Urinary bladder (tissue), 4 donors: ENCODE data around the gene ENOX2. TPM values are rescaled to one million over a fixed set of nuclear protein-coding genes. Genes with fewer than 3 reads are reported as not detected.

Experiments
- DNase-seq: peaks from one replicate; pipeline ENCODE4 v3.0.0-alpha.2; 2015; ENCODE audit errors: extremely low spot score
- H3K27ac ChIP-seq: one replicate; pipeline ENCODE4 v1.5.1; 2013; ENCODE audit warnings: low read depth, mild to moderate bottlenecking, moderate library complexity
- H3K36me3 ChIP-seq: one replicate; pipeline ENCODE4 v1.6.1; 2013; ENCODE audit warnings: mild to moderate bottlenecking, moderate library complexity; ENCODE audit not compliant: insufficient read depth
- H3K4me1 ChIP-seq: one replicate; pipeline ENCODE4 v1.6.1; 2013; ENCODE audit warnings: mild to moderate bottlenecking, moderate library complexity; ENCODE audit not compliant: insufficient read depth
- H3K4me3 ChIP-seq: one replicate; pipeline ENCODE4 v1.5.1; 2013; ENCODE audit warnings: low read depth, low read length
- WGBS: extraction: QIAGEN DNeasy Blood & Tissue Kit; methylation state at CpG from one replicate; pipeline ENCODE4 v1.1.7; 2013; 5-methylcytosine and 5-hydroxymethylcytosine counted together
- polyA plus RNA-seq: library from polyadenylated mRNA; stranded (reverse); fragments of 200-250 nt; gene quantifications from one replicate; pipeline ENCODE4 v1.2.3, GENCODE V29; 2013
- total RNA-seq: library from RNA; depleted of rRNA; stranded (reverse); fragments of >200 nt; gene quantifications from one replicate; pipeline ENCODE4 v1.2.3, GENCODE V29; 2014
- donor health status: healthy with polysubstance abuse.
- donor health status: healthy.

ENOX2 gene
- total and polyA plus RNA-seq, 2 donors = 12.5 to 13.9 TPM

DNA sequence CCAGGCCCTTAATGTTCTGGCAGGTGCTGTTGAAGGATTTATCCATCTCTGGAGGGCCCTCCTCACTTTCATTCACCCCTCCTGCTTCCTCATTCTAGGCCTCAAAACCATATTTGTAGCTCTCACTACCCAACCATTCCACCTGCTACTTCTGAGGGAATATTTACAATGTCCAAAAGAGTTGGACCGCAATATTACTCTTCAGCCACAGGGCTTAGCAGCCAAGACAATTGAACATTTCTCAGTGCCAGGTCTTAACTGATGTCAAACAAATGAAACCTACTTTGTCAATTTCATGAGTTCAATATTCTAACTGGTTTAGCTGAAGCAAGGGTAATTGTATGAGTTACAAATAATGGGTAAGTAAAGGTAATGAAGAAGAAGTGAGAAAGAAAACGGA, 113.2 kb downstream of the ENOX2 start:
- H3K4me1 ChIP-seq = no peaks in the 10 kb centered on the region
- 96% methylated on average over 2 of the region's 2 CpGs for WGBS

DNA sequence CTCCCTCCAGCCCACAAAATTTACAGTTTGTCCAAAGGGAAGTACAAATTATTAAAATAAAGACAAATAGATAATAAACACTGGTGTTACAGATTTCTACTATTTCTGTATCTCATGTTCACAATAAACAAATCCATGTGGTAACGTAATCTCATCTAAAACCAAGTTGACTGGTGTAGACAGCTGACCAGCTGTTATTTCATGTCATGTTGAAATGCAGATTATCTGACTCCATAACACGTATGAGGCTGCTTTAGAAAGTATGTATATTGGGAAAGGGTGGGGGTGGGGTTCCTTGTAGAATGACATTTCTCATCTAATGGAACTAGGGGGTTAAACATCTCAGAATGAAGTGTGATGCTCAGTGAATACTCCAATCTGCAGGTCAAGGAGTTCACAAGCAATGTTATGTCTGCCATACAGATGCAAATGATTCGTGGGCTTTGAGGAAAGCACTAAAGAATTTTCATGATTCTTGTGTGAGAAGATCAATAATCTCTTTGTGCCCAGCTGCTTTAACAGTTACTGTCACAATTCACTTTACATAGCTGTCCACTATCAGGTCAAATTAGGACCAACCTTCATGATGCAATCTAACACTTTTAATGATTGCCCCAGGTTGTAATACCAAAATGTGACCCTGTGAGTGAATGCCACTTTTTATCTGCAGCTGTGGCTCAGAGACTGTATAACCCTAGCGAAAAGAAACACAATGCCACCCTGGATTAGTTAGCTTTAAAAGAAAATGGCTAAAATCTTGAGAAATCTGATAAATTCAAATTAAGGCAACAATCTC, 114.0 kb downstream of the ENOX2 start:
- no peak overlapping the region for H3K27ac ChIP-seq
- 73% methylated on average over 4 of the region's 4 CpGs for WGBS
- H3K4me3 ChIP-seq = no peak overlapping the region
- H3K36me3 ChIP-seq = no peaks in the 10 kb centered on the region
- DNase-seq = no peak
- H3K4me1 ChIP-seq = no peaks in the 10 kb centered on the region

More for the DNA sequence above, 113.2 kb downstream of the ENOX2 start:
- no peak overlapping the region for H3K27ac ChIP-seq
- H3K4me3 ChIP-seq = no peak overlapping the region
- H3K36me3 ChIP-seq = no peaks in the 10 kb centered on the region
- DNase-seq = no peak

DNA sequence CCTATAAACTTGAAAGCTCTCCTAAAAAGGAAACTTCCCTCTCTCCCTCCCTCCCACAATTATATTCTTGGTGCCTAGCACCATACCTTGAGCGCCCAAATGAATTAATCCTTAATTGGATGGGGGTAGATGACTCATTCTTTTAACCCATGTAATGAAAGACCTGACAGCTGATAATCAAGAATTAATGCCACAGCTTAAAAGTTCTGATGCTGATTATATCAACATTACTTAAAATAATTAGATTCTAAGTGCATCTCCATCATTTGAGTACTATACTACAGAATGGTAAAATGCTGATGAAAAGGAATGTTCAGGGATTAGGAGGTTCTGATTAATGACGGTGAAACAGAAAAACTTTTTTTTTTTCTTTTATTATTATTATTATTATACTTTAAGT, 117.0 kb downstream of the ENOX2 start:
- Histone ChIP-seq H3K36me3 (no peaks in the 10 kb centered on the region), H3K4me1 (no peaks in the 10 kb centered on the region), H3K4me3 (no peak overlapping the region), H3K27ac (no peak overlapping the region)
- 99% methylated on average over 2 of the region's 2 CpGs for WGBS
- no peak for DNase-seq

DNA sequence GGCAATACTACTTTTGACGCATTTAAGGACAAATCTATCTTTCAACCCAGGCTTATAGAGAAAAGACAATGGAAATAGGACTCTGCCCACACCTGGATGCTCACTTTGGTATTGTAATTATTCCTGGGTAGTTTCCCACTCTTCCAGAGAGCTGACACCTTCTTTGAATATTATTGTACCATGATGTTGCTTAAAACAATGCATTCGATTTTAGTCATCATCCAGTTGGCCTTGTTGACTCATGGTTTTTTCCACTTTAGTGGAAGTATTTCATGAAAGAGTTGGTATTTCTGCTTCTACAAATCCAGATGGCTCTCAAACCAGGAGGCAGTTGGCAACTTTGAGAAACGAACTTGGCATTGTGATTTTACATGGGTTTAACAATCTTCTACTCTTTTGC, 124.2 kb downstream of the ENOX2 start:
- no peak for DNase-seq
- no peaks in the 10 kb centered on the region for H3K4me1 ChIP-seq
- H3K4me3 ChIP-seq = no peak overlapping the region
- H3K36me3 ChIP-seq = no peaks in the 10 kb centered on the region
- 95% methylated on average over 3 of the region's 3 CpGs for WGBS
- no peak overlapping the region for H3K27ac ChIP-seq

DNA sequence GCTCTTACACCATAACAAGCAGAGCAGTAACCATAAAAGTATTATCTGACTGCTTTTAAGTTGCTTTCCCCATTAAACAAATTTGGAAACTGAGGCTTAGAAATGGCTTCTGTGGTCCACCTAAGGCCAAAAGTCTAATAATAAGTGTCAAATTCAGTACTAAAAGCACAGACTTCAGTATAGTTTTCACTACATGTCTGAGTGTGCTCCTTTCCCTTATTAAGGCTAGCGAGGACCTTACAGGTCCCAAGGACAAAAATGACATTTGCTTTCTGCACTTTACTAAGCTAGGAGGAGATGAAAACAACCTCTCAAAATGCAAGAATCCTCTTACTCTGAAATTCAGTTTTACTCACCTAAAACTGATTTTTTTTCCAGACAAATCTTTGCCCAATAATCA, 127.2 kb downstream of the ENOX2 start:
- H3K36me3 ChIP-seq = no peaks in the 10 kb centered on the region
- DNase-seq = no peak
- 98% methylated on average over 1 of the region's 1 CpG for WGBS
- H3K4me3 ChIP-seq = no peak overlapping the region
- no peaks in the 10 kb centered on the region for H3K4me1 ChIP-seq
- H3K27ac ChIP-seq = no peak overlapping the region

DNA sequence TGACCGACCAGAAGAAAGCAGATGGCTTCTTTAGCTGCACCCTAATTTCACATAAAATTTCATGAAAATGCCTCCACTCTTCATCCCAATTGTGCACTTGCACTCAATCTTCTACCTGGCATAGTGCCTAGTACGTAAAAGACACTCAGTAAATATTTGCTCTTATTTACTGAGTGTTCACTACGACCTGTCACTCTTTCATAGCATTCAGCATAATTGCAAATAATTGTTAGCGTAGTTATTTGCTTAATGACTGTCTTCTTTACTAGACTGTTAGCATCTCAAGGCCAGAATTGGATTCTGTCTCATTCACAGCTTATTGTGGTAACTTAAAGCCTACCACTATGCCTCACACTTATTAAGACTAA, 130.2 kb downstream of the ENOX2 start:
- Histone ChIP-seq H3K27ac (no peak overlapping the region), H3K4me1 (no peaks in the 10 kb centered on the region), H3K36me3 (no peaks in the 10 kb centered on the region), H3K4me3 (no peak overlapping the region)
- 57% methylated on average over 4 of the region's 4 CpGs for WGBS
- DNase-seq = no peak

DNA sequence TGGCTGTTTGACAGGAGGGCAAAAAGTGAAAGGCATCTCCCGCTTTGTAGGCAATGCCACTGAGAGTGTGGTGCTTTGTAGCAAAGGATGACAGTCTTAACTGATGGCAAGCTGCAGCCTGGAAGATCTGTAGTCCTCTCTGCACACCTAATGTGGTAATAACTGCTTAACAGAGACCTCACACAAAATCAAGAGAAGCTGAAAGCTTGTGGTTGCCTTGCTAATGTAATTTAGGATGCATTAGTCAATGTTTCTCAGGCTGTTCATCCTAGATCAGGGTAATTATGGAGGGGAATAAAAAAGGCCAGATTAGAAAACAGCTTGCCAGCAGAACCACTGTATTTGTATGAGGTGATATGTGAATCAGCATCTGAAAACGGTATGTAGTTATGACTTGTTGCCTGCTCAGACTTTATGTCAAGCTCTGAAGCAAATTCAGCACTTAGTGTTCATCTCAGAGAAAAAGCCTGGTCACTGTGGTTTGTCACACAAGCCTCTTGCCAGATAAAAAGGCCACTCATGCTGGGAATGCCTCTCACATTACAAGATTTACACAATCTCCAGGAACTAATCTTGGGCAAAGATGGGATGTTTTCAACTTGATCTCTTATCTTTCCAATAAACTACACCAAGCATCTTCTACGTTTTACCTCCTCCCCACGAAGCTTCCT, 130.8 kb downstream of the ENOX2 start:
- 40% methylated on average over 4 of the region's 4 CpGs for WGBS
- H3K27ac ChIP-seq = no peak overlapping the region
- no peaks in the 10 kb centered on the region for H3K36me3 ChIP-seq
- H3K4me3 ChIP-seq = no peak overlapping the region
- DNase-seq = no peak
- no peaks in the 10 kb centered on the region for H3K4me1 ChIP-seq

DNA sequence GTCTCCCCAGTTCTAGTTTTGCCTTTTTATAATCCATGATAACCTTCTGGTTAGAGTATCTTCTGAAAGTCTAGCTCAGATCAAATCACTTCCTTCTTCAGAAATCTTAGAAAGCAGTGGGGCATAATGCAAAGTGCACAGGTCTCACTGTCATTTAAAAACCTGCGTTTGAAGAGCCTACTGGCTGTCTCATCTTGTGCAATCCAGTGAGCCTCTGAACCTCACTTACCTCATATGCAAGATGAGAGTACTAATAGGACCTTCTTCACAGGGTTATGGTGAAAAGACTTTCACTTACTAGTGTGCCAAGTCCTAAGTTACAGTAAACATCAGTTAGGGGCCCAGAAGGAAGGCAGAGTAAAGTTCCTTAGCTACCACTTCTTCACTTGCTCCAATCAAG, 131.4 kb downstream of the ENOX2 start:
- H3K27ac ChIP-seq = no peak overlapping the region
- 76% methylated on average over 1 of the region's 1 CpG for WGBS
- H3K4me1 ChIP-seq = no peaks in the 10 kb centered on the region
- H3K36me3 ChIP-seq = no peaks in the 10 kb centered on the region
- no peak for DNase-seq
- H3K4me3 ChIP-seq = no peak overlapping the region

DNA sequence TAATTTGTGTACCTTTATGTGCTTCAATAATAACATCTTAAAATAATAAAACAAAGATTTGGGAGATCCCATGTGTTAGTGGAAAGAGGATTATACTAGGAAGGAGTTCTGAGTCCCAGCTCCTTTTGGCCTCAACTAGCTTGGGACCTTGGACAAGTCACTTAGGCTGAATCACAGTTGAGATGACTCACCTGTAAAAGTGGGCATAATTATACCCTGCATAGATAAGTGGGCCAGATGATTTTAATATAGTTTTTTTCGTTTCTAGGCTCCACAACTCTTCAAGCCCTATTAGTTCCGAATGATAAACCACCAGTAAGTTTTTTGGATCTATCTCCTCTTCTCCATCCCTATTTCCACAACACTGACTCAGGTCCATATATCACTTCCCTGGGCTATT, 131.8 kb downstream of the ENOX2 start:
- DNase-seq = no peak
- no peak overlapping the region for H3K4me3 ChIP-seq
- H3K27ac ChIP-seq = no peak overlapping the region
- H3K4me1 ChIP-seq = no peaks in the 10 kb centered on the region
- H3K36me3 ChIP-seq = no peaks in the 10 kb centered on the region
- WGBS = 90% methylated on average over 2 of the region's 2 CpGs

DNA sequence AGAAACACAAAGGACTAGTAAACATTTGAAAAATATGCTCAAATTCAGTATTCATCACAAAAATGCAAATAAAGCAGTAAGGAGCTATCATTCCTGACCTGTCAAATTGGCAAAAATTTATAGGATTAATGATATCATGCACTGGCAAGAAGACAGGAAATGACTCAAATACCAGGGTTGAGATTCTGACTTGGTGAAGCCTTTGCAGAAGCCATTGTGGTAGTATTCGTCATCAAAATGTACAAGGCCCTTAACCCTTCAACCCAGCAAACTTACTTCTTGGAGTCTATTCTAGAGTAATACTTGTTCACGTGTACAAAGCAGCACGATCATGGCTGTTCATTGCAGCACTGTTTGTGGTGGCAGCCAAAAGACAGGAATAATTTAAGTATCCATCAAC, 132.4 kb downstream of the ENOX2 start:
- Histone ChIP-seq H3K4me3 (no peak overlapping the region), H3K4me1 (no peaks in the 10 kb centered on the region), H3K36me3 (no peaks in the 10 kb centered on the region), H3K27ac (no peak overlapping the region)
- no peak for DNase-seq
- WGBS = 75% methylated on average over 3 of the region's 3 CpGs

DNA sequence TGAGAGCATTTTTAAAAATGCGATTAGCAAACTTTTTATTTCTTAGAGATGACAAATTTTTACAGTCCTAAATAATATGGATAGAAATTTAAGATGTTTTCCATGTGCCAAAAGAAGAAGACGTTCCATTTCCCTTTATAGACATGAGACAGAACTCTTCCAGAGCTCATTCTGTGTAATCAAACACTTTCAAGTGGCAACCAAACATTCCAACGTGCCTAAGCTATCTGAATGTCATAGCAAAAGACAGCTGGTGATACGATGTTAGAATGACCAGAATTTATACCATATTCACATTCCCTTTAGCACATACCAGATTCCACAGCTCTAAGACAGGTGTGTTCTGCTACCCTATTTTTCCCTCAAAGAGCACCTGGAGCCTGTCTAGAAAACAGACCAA, 133.2 kb downstream of the ENOX2 start:
- no peak overlapping the region for H3K4me3 ChIP-seq
- H3K27ac ChIP-seq = no peak overlapping the region
- no peaks in the 10 kb centered on the region for H3K36me3 ChIP-seq
- no peaks in the 10 kb centered on the region for H3K4me1 ChIP-seq
- 61% methylated on average over 4 of the region's 4 CpGs for WGBS
- no peak for DNase-seq

DNA sequence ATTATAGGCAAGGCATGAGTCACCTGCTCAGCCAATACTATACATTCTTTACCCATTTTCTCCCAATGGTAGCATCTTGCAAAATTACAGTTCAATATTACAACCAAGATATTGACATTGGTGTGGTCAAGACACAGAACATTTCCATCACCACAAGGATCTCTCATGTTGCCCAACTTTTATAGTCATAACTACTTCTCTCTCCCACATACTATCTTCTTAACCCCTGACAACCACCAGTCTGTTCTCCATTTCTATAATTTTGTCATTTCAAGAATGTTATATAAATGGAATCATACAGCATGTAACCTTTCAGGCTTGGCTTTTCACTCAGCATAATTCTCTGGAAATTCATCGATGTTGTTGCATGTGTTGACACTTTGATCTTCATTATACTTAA, 144.9 kb downstream of the ENOX2 start:
- no peak overlapping the region for H3K27ac ChIP-seq
- DNase-seq = no peak
- WGBS = 96% methylated on average over 1 of the region's 1 CpG
- no peak overlapping the region for H3K4me3 ChIP-seq
- H3K4me1 ChIP-seq = no peaks in the 10 kb centered on the region
- no peaks in the 10 kb centered on the region for H3K36me3 ChIP-seq

DNA sequence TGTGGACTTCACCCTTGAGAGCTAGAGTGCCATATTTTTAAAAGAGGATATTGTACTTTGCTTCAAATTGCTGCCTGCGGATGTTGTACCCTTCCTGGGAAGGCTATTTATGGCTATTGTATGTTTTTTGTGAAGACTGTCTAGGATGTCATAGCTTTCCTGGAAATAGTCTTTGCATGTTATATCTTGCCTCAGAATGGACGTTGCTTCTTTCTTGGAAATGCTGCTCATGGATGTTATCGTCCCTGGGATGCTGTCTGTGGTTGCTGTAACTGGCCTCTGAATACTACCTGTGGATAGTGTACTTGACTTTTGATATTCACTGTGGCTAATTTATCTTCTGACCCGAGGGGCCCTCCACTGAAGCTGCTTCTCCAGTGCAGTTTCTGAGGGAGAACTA, 146.8 kb downstream of the ENOX2 start:
- H3K4me1 ChIP-seq = no peaks in the 10 kb centered on the region
- no peak overlapping the region for H3K4me3 ChIP-seq
- DNase-seq = no peak
- WGBS = 78% methylated on average over 4 of the region's 4 CpGs
- H3K27ac ChIP-seq = no peak overlapping the region
- no peaks in the 10 kb centered on the region for H3K36me3 ChIP-seq

DNA sequence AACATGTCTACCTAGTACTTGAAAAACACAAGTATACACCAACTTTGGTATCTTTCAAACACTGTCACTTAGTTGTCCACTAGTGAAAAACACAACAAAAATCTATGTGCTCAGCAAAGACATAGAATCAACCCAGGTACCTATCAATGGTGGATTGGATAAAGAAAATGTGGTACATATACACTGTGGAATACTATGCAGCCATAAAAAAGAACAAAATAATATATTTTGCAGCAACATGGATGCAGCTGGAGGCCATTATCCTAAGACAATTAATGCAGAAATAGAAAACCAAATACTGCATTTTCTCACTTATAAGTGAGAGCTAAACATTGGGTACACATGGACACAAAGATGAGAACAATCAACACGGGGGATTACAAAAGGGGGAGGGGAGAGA, 148.7 kb downstream of the ENOX2 start:
- Histone ChIP-seq H3K36me3 (no peaks in the 10 kb centered on the region), H3K4me1 (no peaks in the 10 kb centered on the region), H3K4me3 (no peak overlapping the region), H3K27ac (no peak overlapping the region)
- WGBS = 100% methylated on average over 1 of the region's 1 CpG
- DNase-seq = no peak
